Stimulated activated CD4-positive, alpha-beta T cell treated with anti-CD3 and anti-CD28 coated beads, Interleukin-15, amount 100 ng/mL, for 24 hours (primary cell): Measurements from ENCODE around the gene GDPD4.

Experiments
- DNase-seq: peaks from one replicate; pipeline ENCODE4 v3.0.0-alpha.2; 2020

The GDPD4 gene

GRCh38 chr11:77203901-77204753, 97.4 kb downstream of the GDPD4 start:
- DNase-seq = no peak

DNA sequence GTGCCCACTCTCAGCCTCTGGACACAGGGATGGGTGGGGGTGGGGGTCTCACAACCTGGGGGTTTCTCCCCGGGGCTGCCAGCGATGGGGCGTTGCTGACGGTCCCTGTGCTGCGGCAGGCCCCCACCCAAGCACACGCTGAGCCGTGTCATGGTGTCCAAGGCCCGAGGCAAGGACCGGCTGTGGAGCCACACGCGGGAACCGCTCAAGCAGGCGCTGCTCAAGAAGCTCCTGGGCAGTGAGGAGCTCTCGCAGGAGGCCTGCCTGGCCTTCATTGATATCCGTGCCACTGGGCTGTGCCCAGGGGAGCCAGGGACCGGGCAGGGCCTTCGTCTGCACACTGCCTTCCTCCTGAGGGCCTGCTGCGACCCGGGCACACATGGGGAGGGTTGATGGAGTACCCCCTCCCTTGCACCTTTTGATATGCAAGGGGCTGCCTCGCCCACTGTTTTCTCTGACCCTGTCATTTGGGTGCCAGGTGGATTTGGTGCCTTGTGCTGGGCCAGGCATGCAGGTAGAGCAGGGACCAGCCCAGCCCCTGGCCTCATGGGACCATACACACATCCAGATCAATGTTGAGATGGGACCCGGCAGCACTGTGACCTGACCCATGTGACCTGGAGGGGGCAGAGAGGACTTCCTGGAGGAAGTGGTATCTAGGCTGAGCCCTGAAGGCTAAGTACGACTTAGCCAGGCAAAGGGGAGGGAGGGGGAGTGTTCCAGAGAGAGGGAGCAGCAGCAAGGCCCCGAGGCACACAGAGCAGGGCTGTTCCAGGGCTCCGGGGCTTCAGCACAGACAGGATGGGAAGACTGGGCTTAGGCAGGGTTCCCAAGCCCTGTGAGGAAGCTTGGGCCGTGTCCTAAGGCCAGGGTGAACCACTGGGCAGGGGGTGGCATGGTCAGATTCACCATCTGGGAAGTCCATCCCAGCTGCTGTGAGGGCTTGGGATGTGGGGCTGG, 98.3 kb downstream of the GDPD4 start:
- DNase-seq = no peak

- no peak for DNase-seq
Observed at GRCh38 chr11:77201991-77202841, 99.3 kb downstream of the GDPD4 start.

DNA sequence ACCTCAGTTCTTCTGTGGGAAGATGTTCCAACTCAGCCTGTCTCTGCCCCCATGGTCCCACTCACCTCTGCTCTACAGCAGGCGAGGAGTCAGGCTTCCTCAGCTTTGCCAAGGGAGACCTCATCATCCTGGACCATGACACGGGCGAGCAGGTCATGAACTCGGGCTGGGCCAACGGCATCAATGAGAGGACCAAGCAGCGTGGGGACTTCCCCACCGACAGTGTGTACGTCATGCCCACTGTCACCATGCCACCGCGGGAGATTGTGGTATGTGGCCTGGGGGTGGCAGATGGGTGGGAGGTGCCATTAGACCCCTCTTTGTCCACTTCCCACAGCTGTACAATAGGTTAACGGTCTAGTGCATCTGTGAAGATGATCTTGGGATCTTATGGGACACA, 100.1 kb downstream of the GDPD4 start:
- no peak for DNase-seq

DNA sequence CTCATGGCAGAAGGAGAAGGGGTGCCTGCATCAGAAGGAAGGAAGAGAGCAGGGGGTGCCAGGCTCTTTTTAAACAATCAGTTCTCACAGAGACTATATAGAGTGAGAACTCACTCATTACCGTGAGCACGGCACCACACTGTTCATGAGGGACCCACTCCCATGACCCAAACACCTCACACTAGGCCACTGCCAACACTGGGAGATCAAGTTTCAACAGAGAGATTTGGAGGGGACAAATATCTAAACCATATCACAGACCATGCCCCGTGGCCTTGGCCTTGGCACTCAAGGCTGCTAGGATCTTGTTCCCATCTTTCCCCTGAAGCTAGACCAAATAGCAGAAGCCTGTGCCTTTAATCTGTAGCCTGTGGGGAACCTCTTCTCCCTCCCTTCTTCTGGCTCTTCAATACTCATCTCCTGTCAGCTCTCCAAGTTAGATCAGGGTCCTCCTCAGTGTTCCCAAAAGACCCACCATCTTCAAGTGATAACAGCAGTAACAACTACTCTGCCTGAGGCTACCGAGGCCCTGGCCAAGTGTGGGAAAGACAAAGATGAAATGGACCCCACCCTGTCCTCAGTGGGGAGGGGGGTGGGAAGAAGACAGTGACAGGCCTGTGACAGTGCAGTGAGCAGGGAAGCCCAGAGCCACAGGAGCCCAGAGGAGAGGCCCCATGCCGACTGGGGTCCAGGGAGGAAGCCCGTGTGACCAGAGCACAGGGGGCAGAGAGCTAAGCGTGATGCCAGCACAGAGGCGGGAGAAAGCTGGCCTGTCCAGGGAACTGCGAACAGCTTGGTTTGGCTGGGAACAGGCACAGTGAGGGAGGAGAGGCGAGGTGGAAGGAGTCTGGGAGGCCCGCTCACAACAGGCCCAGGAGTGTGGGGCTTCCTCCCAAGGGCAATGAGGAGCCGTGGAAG, 100.9 kb downstream of the GDPD4 start:
- no peak for DNase-seq

GRCh38 chr11:77199137-77199745, 102.2 kb downstream of the GDPD4 start:
- no peak for DNase-seq

DNA sequence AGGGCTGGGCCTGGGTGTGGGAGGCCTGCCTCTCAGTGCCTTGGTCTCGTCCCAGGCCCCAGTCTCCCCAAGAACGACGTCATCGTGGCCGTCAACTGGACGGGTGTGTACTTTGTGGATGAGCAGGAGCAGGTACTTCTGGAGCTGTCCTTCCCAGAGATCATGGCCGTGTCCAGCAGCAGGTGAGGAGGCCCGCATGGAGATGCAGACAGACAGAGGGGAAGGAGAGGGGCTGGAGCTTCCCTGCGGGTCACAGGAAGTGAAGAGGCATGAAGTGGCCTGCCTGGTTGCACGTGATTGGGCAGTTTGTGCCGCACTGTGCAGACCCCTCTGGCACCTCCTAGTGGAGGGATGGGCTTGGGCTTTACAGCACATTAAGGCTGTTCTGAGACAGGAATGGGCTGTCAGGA, 103.0 kb downstream of the GDPD4 start:
- peak; percentile 60 for DNase-seq

DNA sequence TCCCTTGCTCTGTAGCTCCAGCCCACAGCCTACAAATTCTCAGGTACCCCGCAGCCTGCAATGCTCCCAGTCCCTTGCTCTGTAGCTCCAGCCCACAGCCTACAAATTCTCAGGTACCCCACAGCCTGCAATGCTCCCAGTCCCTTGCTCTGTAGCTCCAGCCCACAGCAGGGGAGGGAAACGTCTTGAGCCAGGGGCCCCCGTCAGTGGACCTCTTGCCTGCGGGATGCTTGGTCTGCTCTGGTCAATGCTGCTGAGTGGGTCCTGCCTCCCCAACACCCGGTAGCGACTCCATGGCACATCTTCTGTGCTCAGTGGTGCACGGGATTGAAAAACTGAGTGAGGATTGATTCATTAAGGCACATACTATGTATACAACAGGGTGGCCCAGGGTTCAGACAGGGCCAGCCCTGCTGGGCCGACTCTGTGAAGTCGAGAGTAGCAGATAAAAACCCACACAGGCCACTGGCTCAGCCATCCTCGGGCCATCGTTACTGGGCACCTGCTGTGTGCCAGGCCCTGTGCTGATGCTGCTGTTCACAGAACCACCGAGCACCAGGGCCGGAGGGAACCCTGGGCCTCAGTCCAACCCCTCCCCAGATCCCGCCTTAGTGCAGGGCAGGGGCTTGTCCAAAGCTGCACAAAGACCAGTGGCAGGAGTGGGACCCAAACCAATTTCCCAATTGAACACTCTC, 103.7 kb downstream of the GDPD4 start:
- no peak for DNase-seq

GRCh38 chr11:77196961-77197360, 104.5 kb downstream of the GDPD4 start:
- no peak for DNase-seq

DNA sequence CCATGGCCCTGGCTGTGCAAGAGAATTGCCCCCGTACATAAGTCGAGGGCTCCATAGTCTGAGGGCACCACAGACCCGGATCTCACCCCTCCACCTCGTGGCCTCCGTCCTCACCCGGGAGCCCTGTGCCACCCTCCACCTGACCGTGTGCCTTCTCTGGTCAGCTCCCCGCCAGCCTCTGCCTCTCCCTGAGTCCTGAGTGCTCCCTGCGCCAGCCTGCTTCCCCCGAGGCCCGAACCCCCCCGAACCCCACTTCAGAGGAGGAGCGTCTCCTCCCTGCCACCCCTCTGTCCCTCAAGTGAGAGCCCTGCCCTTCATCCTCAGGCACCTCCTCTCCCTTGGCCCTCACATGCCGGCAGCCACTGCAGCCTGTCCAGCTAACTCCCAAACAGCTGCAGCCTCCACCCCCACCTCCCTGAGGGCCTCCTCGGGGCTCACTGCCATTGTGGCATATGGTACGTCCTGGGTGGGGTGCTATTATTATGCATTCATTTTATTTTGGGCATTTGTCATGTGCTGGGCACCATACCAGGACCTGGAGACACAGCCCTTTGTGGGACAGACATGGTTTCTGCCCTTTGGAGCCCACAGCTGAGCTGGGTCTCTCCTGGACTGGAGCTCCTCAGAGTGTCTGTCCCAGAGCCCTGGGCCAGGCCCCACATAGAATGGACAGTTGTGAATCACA, 106.3 kb downstream of the GDPD4 start:
- DNase-seq = no peak

DNA sequence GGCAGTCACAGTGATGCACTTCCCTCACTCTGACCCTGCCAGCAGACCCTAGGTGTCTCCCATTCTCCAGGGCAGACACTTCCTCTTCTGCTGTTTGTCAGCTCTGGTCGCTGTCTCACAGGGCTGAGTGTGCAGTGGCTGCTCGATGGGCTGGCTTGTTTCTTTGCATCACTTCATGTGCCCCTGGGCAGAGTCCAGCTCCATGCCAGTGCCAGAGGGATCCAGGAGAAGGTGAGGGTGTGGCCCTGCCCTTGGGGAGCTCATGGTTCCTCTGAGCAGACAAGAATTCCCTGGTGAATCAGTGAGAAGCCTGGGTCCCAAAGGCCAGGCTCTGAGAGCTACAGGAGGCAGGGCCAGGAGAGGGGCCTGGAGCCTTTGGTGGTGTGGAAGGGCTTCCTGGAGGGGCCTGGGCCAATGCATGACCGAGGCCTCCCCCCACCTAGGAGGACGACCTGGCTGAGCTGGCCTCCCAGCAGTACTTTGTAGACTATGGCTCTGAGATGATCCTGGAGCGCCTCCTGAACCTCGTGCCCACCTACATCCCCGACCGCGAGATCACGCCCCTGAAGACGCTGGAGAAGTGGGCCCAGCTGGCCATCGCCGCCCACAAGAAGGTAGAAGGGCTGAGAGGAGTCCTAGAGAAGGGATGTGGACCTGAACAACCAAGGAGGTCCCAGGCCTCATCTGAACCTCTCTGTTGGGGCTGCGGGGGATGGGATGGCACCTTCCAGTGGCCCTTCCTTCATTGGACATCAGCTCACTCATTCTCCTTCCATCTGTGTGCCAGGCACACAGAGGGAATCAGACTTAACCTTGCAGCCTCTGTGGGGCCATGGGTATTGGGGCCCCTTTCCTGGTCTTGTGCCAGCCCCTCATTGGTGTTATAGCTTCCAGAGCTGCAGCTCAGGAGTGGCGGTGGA, 107.3 kb downstream of the GDPD4 start:
- DNase-seq = no peak

- DNase-seq = no peak
Observed at GRCh38 chr11:77193167-77193566, 108.3 kb downstream of the GDPD4 start.

DNA sequence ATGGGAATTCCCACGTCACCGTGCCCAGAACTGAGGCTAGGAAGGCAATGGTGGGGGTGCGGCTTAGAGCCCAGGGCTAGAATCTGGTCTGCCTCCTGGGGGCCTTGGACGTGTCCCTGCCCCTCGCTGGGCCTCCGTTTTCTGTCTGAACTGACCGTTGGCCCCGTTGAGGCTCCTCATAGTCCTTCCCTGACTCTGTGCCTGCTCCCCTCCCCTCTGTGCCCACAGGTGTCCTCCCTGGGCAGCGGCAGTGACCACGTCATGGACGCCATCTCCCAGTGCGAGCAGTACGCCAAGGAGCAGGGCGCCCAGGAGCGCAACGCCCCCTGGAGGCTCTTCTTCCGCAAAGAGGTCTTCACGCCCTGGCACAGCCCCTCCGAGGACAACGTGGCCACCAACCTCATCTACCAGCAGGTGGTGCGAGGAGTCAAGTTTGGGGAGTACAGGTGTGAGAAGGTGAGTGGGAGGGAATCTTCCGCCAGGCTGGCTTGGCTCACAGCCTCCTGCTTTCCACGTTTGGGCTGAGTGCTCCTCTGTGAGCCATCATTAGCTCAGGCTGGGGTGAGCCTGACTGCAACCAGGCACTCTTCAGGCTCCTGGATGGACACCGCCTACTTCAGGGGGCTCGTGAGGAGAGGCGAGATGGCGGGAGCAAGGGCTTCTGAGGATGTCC, 109.5 kb downstream of the GDPD4 start:
- peak; percentile 76 for DNase-seq

DNA sequence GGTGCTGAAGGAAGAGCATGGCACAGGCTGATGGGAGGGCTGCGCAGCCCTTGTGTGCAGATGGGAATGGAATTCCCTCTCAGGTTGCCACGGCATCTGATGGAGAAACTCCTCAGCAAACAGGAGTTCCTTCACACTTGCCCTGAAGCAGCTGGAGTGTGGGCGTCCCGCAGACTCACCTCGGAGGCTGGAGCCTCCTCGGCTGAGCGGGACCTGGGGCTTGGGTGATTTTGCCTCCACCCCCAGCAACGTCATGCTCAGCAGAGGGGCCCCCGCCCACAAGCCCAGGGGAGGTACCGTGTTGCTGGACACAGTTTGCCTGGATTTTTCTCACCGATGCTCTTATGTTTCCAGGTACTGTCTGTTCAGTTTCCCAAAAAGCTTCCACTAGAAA, 110.1 kb downstream of the GDPD4 start:
- no peak for DNase-seq

GRCh38 chr11:77190331-77191075, 111.0 kb downstream of the GDPD4 start:
- no peak for DNase-seq

GRCh38 chr11:77189588-77190210, 111.8 kb downstream of the GDPD4 start:
- DNase-seq = no peak
